ENCODE data around the gene BCAP31. TPM values are rescaled to one million over a fixed set of nuclear protein-coding genes. Genes with fewer than 3 reads are reported as not detected.

BCAP31 gene
- total RNA-seq, 2 donors from 2014 or later = 192 to 206 TPM

GRCh38 chrX:153704021-153704526 lies 20.1 kb downstream of the BCAP31 start:
- peaks cover 69% of the 10 kb centered on the region for H3K9me3 Mint-ChIP-seq
- H3K27me3 Mint-ChIP-seq (ENCODE audit: insufficient read depth) = no peaks in the 10 kb centered on the region
- H3K27me3 ChIP-seq (ENCODE audit: control insufficient read depth, insufficient read depth, low read length, poor library complexity, severe bottlenecking) = no peaks in the 10 kb centered on the region
- no peak for DNase-seq
- no peak overlapping the region for H3K4me3 Mint-ChIP-seq
- TF ChIP-seq, protein P1, sequence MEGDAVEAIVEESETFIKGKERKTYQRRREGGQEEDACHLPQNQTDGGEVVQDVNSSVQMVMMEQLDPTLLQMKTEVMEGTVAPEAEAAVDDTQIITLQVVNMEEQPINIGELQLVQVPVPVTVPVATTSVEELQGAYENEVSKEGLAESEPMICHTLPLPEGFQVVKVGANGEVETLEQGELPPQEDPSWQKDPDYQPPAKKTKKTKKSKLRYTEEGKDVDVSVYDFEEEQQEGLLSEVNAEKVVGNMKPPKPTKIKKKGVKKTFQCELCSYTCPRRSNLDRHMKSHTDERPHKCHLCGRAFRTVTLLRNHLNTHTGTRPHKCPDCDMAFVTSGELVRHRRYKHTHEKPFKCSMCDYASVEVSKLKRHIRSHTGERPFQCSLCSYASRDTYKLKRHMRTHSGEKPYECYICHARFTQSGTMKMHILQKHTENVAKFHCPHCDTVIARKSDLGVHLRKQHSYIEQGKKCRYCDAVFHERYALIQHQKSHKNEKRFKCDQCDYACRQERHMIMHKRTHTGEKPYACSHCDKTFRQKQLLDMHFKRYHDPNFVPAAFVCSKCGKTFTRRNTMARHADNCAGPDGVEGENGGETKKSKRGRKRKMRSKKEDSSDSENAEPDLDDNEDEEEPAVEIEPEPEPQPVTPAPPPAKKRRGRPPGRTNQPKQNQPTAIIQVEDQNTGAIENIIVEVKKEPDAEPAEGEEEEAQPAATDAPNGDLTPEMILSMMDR (conservative IDR thresholded peaks at IDR 0.05) = no peak
- no peak overlapping the region for H3K27ac ChIP-seq (ENCODE audit: low read depth, low read length)
- H3K9ac ChIP-seq (ENCODE audit: extremely low read depth, low read length, poor library complexity, severe bottlenecking) = no peak overlapping the region
- H3K36me3 ChIP-seq (ENCODE audit: control insufficient read depth, insufficient read depth, low read length) = peaks cover 7% of the 10 kb centered on the region
- no peak overlapping the region for H3K27ac Mint-ChIP-seq
- 90% methylated on average over 18 of the region's 18 CpGs; no CpG with 5 or more reads in 1 of the 2 experiments for WGBS, 2 experiments (ENCODE audit: insufficient coverage in 1 of 2, insufficient read length in 1 of 2)
- H3K9me3 ChIP-seq (ENCODE audit: control insufficient read depth, low read length) = no peaks in the 10 kb centered on the region
- no peaks in the 10 kb centered on the region for H3K4me1 ChIP-seq (ENCODE audit: control insufficient read depth, insufficient read depth, low read length)
- H3K4me1 Mint-ChIP-seq = no peaks in the 10 kb centered on the region
- peaks cover 34% of the 10 kb centered on the region for H3K36me3 Mint-ChIP-seq (ENCODE audit: low read depth)
- H3K4me3 ChIP-seq (ENCODE audit: low read length) = no peak overlapping the region

DNA sequence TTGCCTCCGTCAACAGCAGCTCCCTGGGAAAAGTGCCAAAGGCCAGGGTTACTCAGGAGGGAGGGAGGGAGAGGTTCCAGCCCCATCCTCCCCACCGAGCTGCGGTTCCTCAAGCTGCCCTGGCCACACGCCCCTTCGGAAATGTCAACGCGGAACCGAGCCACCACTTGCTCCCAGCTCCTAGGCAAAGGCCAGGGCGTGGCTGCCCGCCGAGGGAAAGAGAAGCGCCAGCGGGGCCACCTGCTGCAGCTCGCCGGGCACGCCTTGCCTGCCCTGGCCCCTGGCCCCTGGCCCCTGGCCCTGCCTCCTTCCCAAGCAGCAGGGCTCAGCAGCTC lies 21.2 kb downstream of the BCAP31 start:
- Mint-ChIP-seq H3K36me3 (ENCODE audit: low read depth) (peaks cover 32% of the 10 kb centered on the region), H3K27me3 (ENCODE audit: insufficient read depth) (no peaks in the 10 kb centered on the region), H3K4me3 (no peak overlapping the region), H3K4me1 (no peaks in the 10 kb centered on the region), H3K9me3 (peaks cover 68% of the 10 kb centered on the region), H3K27ac (no peak overlapping the region)
- no peak overlapping the region for H3K27ac ChIP-seq (ENCODE audit: low read depth, low read length)
- TF ChIP-seq, protein P1 (conservative IDR thresholded peaks at IDR 0.05) = no peak
- H3K4me3 ChIP-seq (ENCODE audit: low read length) = no peak overlapping the region
- no peaks in the 10 kb centered on the region for H3K4me1 ChIP-seq (ENCODE audit: control insufficient read depth, insufficient read depth, low read length)
- 92 to 100% methylated on average over 1 to 16 of the region's 16 CpGs for WGBS, 2 experiments (ENCODE audit: insufficient coverage in 1 of 2, insufficient read length in 1 of 2)
- no peak overlapping the region for H3K9ac ChIP-seq (ENCODE audit: extremely low read depth, low read length, poor library complexity, severe bottlenecking)
- H3K9me3 ChIP-seq (ENCODE audit: control insufficient read depth, low read length) = no peaks in the 10 kb centered on the region
- no peaks in the 10 kb centered on the region for H3K27me3 ChIP-seq (ENCODE audit: control insufficient read depth, insufficient read depth, low read length, poor library complexity, severe bottlenecking)
- H3K36me3 ChIP-seq (ENCODE audit: control insufficient read depth, insufficient read depth, low read length) = peaks cover 5% of the 10 kb centered on the region
- DNase-seq = no peak

GRCh38 chrX:153702336-153703035 lies 21.7 kb downstream of the BCAP31 start:
- peaks cover 28% of the 10 kb centered on the region for H3K36me3 Mint-ChIP-seq (ENCODE audit: low read depth)

More at GRCh38 chrX:153702336-153703035, 21.7 kb downstream of the BCAP31 start:
- Mint-ChIP-seq H3K9me3 (peaks cover 68% of the 10 kb centered on the region), H3K4me3 (no peak overlapping the region), H3K27me3 (ENCODE audit: insufficient read depth) (no peaks in the 10 kb centered on the region), H3K4me1 (no peaks in the 10 kb centered on the region), H3K27ac (no peak overlapping the region)
- no peaks in the 10 kb centered on the region for H3K27me3 ChIP-seq (ENCODE audit: control insufficient read depth, insufficient read depth, low read length, poor library complexity, severe bottlenecking)
- H3K36me3 ChIP-seq (ENCODE audit: control insufficient read depth, insufficient read depth, low read length) = peaks cover 3% of the 10 kb centered on the region
- H3K9ac ChIP-seq (ENCODE audit: extremely low read depth, low read length, poor library complexity, severe bottlenecking) = no peak overlapping the region
- TF ChIP-seq, protein P1 (conservative IDR thresholded peaks at IDR 0.05) = no peak
- WGBS, 2 experiments (ENCODE audit: insufficient coverage in 1 of 2, insufficient read length in 1 of 2) = 98 to 100% methylated on average over 7 to 21 of the region's 23 CpGs
- no peak overlapping the region for H3K27ac ChIP-seq (ENCODE audit: low read depth, low read length)
- no peak for DNase-seq
- H3K4me1 ChIP-seq (ENCODE audit: control insufficient read depth, insufficient read depth, low read length) = no peaks in the 10 kb centered on the region
- no peaks in the 10 kb centered on the region for H3K9me3 ChIP-seq (ENCODE audit: control insufficient read depth, low read length)
- H3K4me3 ChIP-seq (ENCODE audit: low read length) = no peak overlapping the region
